Peyer's patch (tissue), 4 donors: ENCODE measurements around the gene ZNF324. TPM values are rescaled to one million over a fixed set of nuclear protein-coding genes. Genes with fewer than 3 reads are reported as not detected.

Experiments
- DNase-seq, 3 donors: peaks; one replicate each; pipeline ENCODE4 v3.0.0-alpha.2; 2017 to 2019
- H3K27ac ChIP-seq, 4 donors: fragments of 200-600 bp; sonication (generic); one replicate each; pipeline ENCODE4 v1.5.1; 2016 to 2019
- H3K27me3 ChIP-seq, 2 donors: fragments of 200-600 bp; sonication (generic); one replicate each; pipeline ENCODE4 v1.5.1; 2019
- H3K36me3 ChIP-seq, 3 donors: fragments of 200-600 bp; sonication (generic); one replicate each; pipeline ENCODE4 v1.5.1; 2016 to 2019
- H3K4me1 ChIP-seq, 4 donors: fragments of 200-600 bp; sonication (generic); one replicate each; pipeline ENCODE4 v1.5.1; 2016 to 2019
- H3K4me3 ChIP-seq, 4 donors: fragments of 200-600 bp; sonication (generic); 1 replicate in 3 of 4; 2 replicates in 1 of 4; pipeline ENCODE4 v1.5.1; 2016 to 2019; ENCODE audit warnings: mild to moderate bottlenecking in 1 of 4
- H3K9me3 ChIP-seq, 4 donors: fragments of 200-600 bp; sonication (generic); one replicate each; pipeline ENCODE4 v1.5.1; 2016 to 2019; ENCODE audit warnings: mild to moderate bottlenecking in 1 of 4
- CTCF ChIP-seq, 6 experiments: fragments of 450-650 bp in 4 of 6; fragments of 200-600 bp in 2 of 6; sonication (generic) in 1 of 6; IDR thresholded peaks; one replicate each; pipeline ENCODE4 v1.5.1; 2017 to 2019; ENCODE audit warnings: antibody characterized with exemption in 6 of 6, mild to moderate bottlenecking in 3 of 6, moderate library complexity in 1 of 6
- POLR2A ChIP-seq, 2 donors: fragments of 450-650 bp; IDR thresholded peaks; one replicate each; pipeline ENCODE4 v1.5.1; 2017; ENCODE audit warnings: antibody characterized with exemption in 2 of 2, mild to moderate bottlenecking in 2 of 2, moderate library complexity in 2 of 2
- small RNA-seq, 2 donors: library from RNA; depleted of rRNA; stranded (forward); fragments of <200 nt; gene quantifications; one replicate each; pipeline ENCODE3, GENCODE V24; 2016
- total RNA-seq, 4 donors: library from RNA; depleted of rRNA; stranded (reverse); fragments of >200 nt; gene quantifications; one replicate each; pipeline ENCODE4 v1.1.0, GENCODE V29; 2016

ZNF324 gene
- total RNA-seq, 4 donors from 2014 or later, result 12.4 to 31.2 (median 22.7) TPM

- peak in 2 of 3 donors; percentile 53 to 75 for DNase-seq
- Histone ChIP-seq H3K9me3 (no peaks in the 10 kb centered on the region), H3K4me1 (peaks cover 3 to 37% (median 12%) of the 10 kb centered on the region in 4 donors), H3K27ac (peak overlapping the region; percentile 86 to 97 (median 94)), H3K36me3 (peaks cover 0 to 21% (median 0%) of the 10 kb centered on the region in 3 donors), H3K27me3 (no peaks in the 10 kb centered on the region), H3K4me3 (peak overlapping the region; percentile 63 to 90 (median 80))
- no peak for TF ChIP-seq POLR2A (IDR thresholded peaks at IDR 0.05)
- peak in 4 of 6 experiments; percentile 30 to 73 (median 60) for TF ChIP-seq CTCF (IDR thresholded peaks at IDR 0.05)
Observed at GRCh38 chr19:58519087-58519354, 52.1 kb downstream of the ZNF324 start.

- DNase-seq, result peak; percentile 84 to 96 (median 93)
- Histone ChIP-seq H3K4me1 (peaks cover 3 to 31% (median 12%) of the 10 kb centered on the region in 4 donors), H3K4me3 (peak within 1 kb of the TSS; percentile 63 to 90 (median 80)), H3K36me3 (peaks cover 0 to 21% (median 0%) of the 10 kb centered on the region in 3 donors), H3K9me3 (no peaks in the 10 kb centered on the region), H3K27ac (peak within 1 kb of the TSS; percentile 86 to 97 (median 94)), H3K27me3 (no peaks in the 10 kb centered on the region)
- TF ChIP-seq POLR2A (IDR thresholded peaks at IDR 0.05) (peak; percentile 42 to 52), CTCF (IDR thresholded peaks at IDR 0.05) (peak; percentile 71 to 95 (median 86))
Observed at GRCh38 chr19:58519355-58520256, 52.7 kb downstream of the ZNF324 start, which contains the start of gene ZBTB45. TSS of gene ZBTB45 (minus strand) at chr19:58519810. CDS start at chr19:58517673, 2,137 bp downstream.

GRCh38 chr19:58520257-58520599 lies 53.3 kb downstream of the ZNF324 start:
- TF ChIP-seq POLR2A (IDR thresholded peaks at IDR 0.05) (no peak), CTCF (IDR thresholded peaks at IDR 0.05) (no peak)
- Histone ChIP-seq H3K36me3 (peaks cover 0 to 21% (median 0%) of the 10 kb centered on the region in 3 donors), H3K4me3 (peak overlapping the region; percentile 63 to 90 (median 80)), H3K4me1 (peaks cover 3 to 27% (median 12%) of the 10 kb centered on the region in 4 donors), H3K9me3 (no peaks in the 10 kb centered on the region), H3K27me3 (no peaks in the 10 kb centered on the region), H3K27ac (peak overlapping the region; percentile 86 to 97 (median 94))
- DNase-seq, result no peak

- no peak for DNase-seq
- no peaks in the 10 kb centered on the region for H3K27me3 ChIP-seq
- H3K4me3 ChIP-seq, result no peak overlapping the region
- TF ChIP-seq POLR2A (IDR thresholded peaks at IDR 0.05) (no peak), CTCF (IDR thresholded peaks at IDR 0.05) (no peak)
- H3K9me3 ChIP-seq, result no peaks in the 10 kb centered on the region
- H3K27ac ChIP-seq, result no peak overlapping the region
- H3K36me3 ChIP-seq, result peaks cover 0 to 10% (median 0%) of the 10 kb centered on the region in 3 donors
- peaks cover 3 to 27% (median 12%) of the 10 kb centered on the region in 4 donors for H3K4me1 ChIP-seq
Observed at GRCh38 chr19:58521651-58522050, 54.8 kb downstream of the ZNF324 start.

GRCh38 chr19:58522709-58523108 lies 55.8 kb downstream of the ZNF324 start:
- no peak overlapping the region for H3K4me3 ChIP-seq
- no peak for DNase-seq
- no peaks in the 10 kb centered on the region for H3K27me3 ChIP-seq
- no peak for TF ChIP-seq CTCF (IDR thresholded peaks at IDR 0.05)
- TF ChIP-seq POLR2A (IDR thresholded peaks at IDR 0.05), result no peak
- no peak overlapping the region for H3K27ac ChIP-seq
- H3K36me3 ChIP-seq, result no peaks in the 10 kb centered on the region
- H3K9me3 ChIP-seq, result no peaks in the 10 kb centered on the region
- peaks cover 3 to 18% (median 12%) of the 10 kb centered on the region in 4 donors for H3K4me1 ChIP-seq

Small RNA genes lying within 50 kb of the gene (small RNA-seq; reads per million reads assigned to genes)
- gene RN7SL693P, result 0 reads per million in 2 donors
- gene RNU6-1337P, result 0 reads per million in 2 donors

Other genes starting within 250 kb of the ZNF324 start
- 100 to 1,000 TPM in 1 of 4 donors, 10 to 100 TPM in 3; 21.9 to 158 (median 31.4) TPM for gene ZNF544, start 238.2 kb upstream of the ZNF324 start, total RNA-seq
- 1 to 10 TPM; 7.0 to 8.9 (median 7.9) TPM for gene ZNF8, start 188.1 kb upstream of the ZNF324 start, total RNA-seq
- 10 to 100 TPM; 41.3 to 54.2 (median 47.2) TPM for gene ERVK3-1, start 161.7 kb upstream of the ZNF324 start, total RNA-seq
- 1 to 10 TPM; 2.5 to 4.6 (median 4.0) TPM for gene ZSCAN22, start 140.1 kb upstream of the ZNF324 start, total RNA-seq
- gene A1BG, start 113.6 kb upstream of the ZNF324 start, total RNA-seq, result 10 to 100 TPM in 1 of 4 donors, 1 to 10 TPM in 2, not detected in 1; 5.4 to 26.4 (median 8.3) TPM
- 1 to 10 TPM in 2 of 4 donors, under 1 TPM in 1, not detected in 1; 0.70 to 4.4 (median 2.1) TPM for gene ZNF497, start 104.3 kb upstream of the ZNF324 start, total RNA-seq
- gene ZNF837, start 86.0 kb upstream of the ZNF324 start, total RNA-seq, result 10 to 100 TPM in 1 of 4 donors, 1 to 10 TPM in 3; 3.3 to 10.9 (median 7.7) TPM
- gene RPS5, start 79.8 kb upstream of the ZNF324 start, total RNA-seq, result 1,000 to 10,000 TPM in 1 of 4 donors, 100 to 1,000 TPM in 3; 428 to 1,258 (median 517) TPM
- gene RNF225, start 71.4 kb upstream of the ZNF324 start, total RNA-seq, result not detected
- 10 to 100 TPM in 1 of 4 donors, 1 to 10 TPM in 3; 2.5 to 18.2 (median 9.6) TPM for gene ZNF584, start 58.4 kb upstream of the ZNF324 start, total RNA-seq
- 10 to 100 TPM in 1 of 4 donors, 1 to 10 TPM in 3; 3.9 to 12.4 (median 7.2) TPM for gene ZNF132, start 26.9 kb upstream of the ZNF324 start, total RNA-seq
- 10 to 100 TPM in 3 of 4 donors, 1 to 10 TPM in 1; 7.0 to 13.1 (median 10.5) TPM for gene ZNF324B, start 15.5 kb upstream of the ZNF324 start, total RNA-seq
- gene ZNF446, start 9.3 kb downstream of the ZNF324 start, total RNA-seq, result 10 to 100 TPM; 12.8 to 25.6 (median 19.6) TPM
- 1 to 10 TPM in 3 of 4 donors, under 1 TPM in 1; 0.88 to 6.3 (median 2.3) TPM for gene SLC27A5, start 44.9 kb downstream of the ZNF324 start, total RNA-seq
- 10 to 100 TPM in 3 of 4 donors, 1 to 10 TPM in 1; 7.4 to 21.6 (median 14.3) TPM for gene ZBTB45, start 52.7 kb downstream of the ZNF324 start, total RNA-seq
- 100 to 1,000 TPM; 164 to 281 (median 196) TPM for gene TRIM28, start 77.0 kb downstream of the ZNF324 start, total RNA-seq
- gene CHMP2A, start 88.0 kb downstream of the ZNF324 start, total RNA-seq, result 100 to 1,000 TPM in 2 of 4 donors, 10 to 100 TPM in 2; 79.2 to 115 (median 101) TPM
- 10 to 100 TPM; 10.2 to 37.1 (median 18.5) TPM for gene UBE2M, start 91.5 kb downstream of the ZNF324 start, total RNA-seq
- gene MZF1, start 106.3 kb downstream of the ZNF324 start, total RNA-seq, result 100 to 1,000 TPM in 1 of 4 donors, 10 to 100 TPM in 3; 60.9 to 123 (median 82.3) TPM